Right lobe of liver (tissue), 6 donors: Measurements from ENCODE around the gene EIF6. TPM values are rescaled to one million over a fixed set of nuclear protein-coding genes. Genes with fewer than 3 reads are reported as not detected.

Experiments used
- ATAC-seq, 4 donors: fragments of 200-7000 bp; cut with Tn5 transposase; one replicate each; pipeline ENCODE4 v1.9.1; 2020; ENCODE audit warnings: mild to moderate bottlenecking in 4 of 4, moderate library complexity in 4 of 4
- DNase-seq, 3 donors: peaks; one replicate each; pipeline ENCODE4 v3.0.0-alpha.2; 2020
- H3K27ac ChIP-seq, 3 donors: fragments of 200-600 bp; one replicate each; pipeline ENCODE4 v1.8.0; 2022
- H3K27me3 ChIP-seq, 2 donors: fragments of 200-600 bp; one replicate each; pipeline ENCODE4 v1.8.0; 2022
- H3K36me3 ChIP-seq, 4 donors: fragments of 200-600 bp; sonication (generic) in 1 of 4; one replicate each; pipeline versions ENCODE4 v1.5.1 to v1.8.0; 2017 to 2022; ENCODE audit warnings: control low read depth in 1 of 4
- H3K4me1 ChIP-seq, 4 donors: fragments of 200-600 bp; sonication (generic) in 1 of 4; one replicate each; pipeline versions ENCODE4 v1.5.1 to v1.8.0; 2017 to 2022; ENCODE audit warnings: control low read depth in 1 of 4
- H3K4me3 ChIP-seq, 3 donors: fragments of 200-600 bp; one replicate each; pipeline ENCODE4 v1.8.0; 2022
- H3K9me3 ChIP-seq, 4 donors: fragments of 200-600 bp; sonication (generic) in 1 of 4; one replicate each; pipeline versions ENCODE4 v1.5.1 to v1.8.0; 2017 to 2022; ENCODE audit warnings: control low read depth in 1 of 4
- POLR2A ChIP-seq: fragments of 450-650 bp; IDR thresholded peaks from one replicate; pipeline ENCODE4 v1.6.1; 2017; ENCODE audit warnings: antibody characterized with exemption, mild to moderate bottlenecking
- WGBS: methylation state at CpG from one replicate; pipeline ENCODE4 v1.1.6; 2018; ENCODE audit warnings: low coverage, low lambda C conversion rate; ENCODE audit not compliant: insufficient coverage; ENCODE audit errors: missing lambda C conversion rate; 5-methylcytosine and 5-hydroxymethylcytosine counted together
- intact Hi-C, 2 donors: fragments of 100-400 bp; cut with DNase I; formaldehyde crosslinking; loops; one replicate each; pipeline versions ENCODE4 v1.11.2 to v1.14.1; 2022
- total RNA-seq, 6 experiments: library from RNA; depleted of rRNA in 2 of 6; stranded (reverse); fragments of >200 nt in 2 of 6; fragmentation: NEBNext Ultra II Directional in 3 of 6; extraction: Animal tissue kit (Norgen Biotek cat#: 25700) in 3 of 6; gene quantifications; one replicate each; pipeline versions ENCODE4 v1.1.0 to v1.2.4, GENCODE V29; 2016 to 2023
- TF ChIP-seq, protein P1 (sequence below), 4 donors: fragments of 200-600 bp in 3 of 4; fragments of 450-650 bp in 1 of 4; IDR thresholded peaks; one replicate each; pipeline versions ENCODE4 v1.5.1 to v1.8.0; 2016 to 2022; ENCODE audit warnings: antibody characterized with exemption in 4 of 4, mild to moderate bottlenecking in 2 of 4
- donor health status: DM: no; HTN: yes; CAD: no.
- donor health status: DM: no; HTN: no; CAD: no.
- donor health status: DM: no; HTN: no; CAD: no.
- donor health status: DM: no; HTN: yes; CAD: no.
- donor health status: DM: no; HTN: yes; CAD: no.

The EIF6 gene
- total RNA-seq, 6 experiments from 2014 or later = 73.6 to 131 (median 83.3) TPM

GRCh38 chr20:35240083-35240810 is 44.3 kb downstream of the EIF6 start:
- no peak for TF ChIP-seq POLR2A
- TF ChIP-seq, protein P1, sequence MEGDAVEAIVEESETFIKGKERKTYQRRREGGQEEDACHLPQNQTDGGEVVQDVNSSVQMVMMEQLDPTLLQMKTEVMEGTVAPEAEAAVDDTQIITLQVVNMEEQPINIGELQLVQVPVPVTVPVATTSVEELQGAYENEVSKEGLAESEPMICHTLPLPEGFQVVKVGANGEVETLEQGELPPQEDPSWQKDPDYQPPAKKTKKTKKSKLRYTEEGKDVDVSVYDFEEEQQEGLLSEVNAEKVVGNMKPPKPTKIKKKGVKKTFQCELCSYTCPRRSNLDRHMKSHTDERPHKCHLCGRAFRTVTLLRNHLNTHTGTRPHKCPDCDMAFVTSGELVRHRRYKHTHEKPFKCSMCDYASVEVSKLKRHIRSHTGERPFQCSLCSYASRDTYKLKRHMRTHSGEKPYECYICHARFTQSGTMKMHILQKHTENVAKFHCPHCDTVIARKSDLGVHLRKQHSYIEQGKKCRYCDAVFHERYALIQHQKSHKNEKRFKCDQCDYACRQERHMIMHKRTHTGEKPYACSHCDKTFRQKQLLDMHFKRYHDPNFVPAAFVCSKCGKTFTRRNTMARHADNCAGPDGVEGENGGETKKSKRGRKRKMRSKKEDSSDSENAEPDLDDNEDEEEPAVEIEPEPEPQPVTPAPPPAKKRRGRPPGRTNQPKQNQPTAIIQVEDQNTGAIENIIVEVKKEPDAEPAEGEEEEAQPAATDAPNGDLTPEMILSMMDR (IDR thresholded peaks at IDR 0.05) = no peak
- ATAC-seq = no peak

GRCh38 chr20:35238735-35239134 is 45.8 kb downstream of the EIF6 start:
- 81% methylated on average over 5 of the region's 5 CpGs for whole genome bisulfite sequencing
- Histone ChIP-seq H3K4me3 (no peak overlapping the region), H3K9me3 (no peaks in the 10 kb centered on the region), H3K27me3 (no peaks in the 10 kb centered on the region), H3K36me3 (no peaks in the 10 kb centered on the region), H3K27ac (no peak overlapping the region), H3K4me1 (no peaks in the 10 kb centered on the region)
- no peak for TF ChIP-seq POLR2A
- TF ChIP-seq, protein P1 (IDR thresholded peaks at IDR 0.05) = no peak
- ATAC-seq = no peak
- no peak for DNase-seq
- intact Hi-C loops = no loop called here

More at GRCh38 chr20:35240083-35240810, 44.3 kb downstream of the EIF6 start:
- Histone ChIP-seq H3K27ac (no peak overlapping the region), H3K4me1 (no peaks in the 10 kb centered on the region), H3K9me3 (no peaks in the 10 kb centered on the region), H3K27me3 (no peaks in the 10 kb centered on the region), H3K36me3 (no peaks in the 10 kb centered on the region), H3K4me3 (no peak overlapping the region)
- WGBS = 80% methylated on average over 5 of the region's 5 CpGs
- no peak for DNase-seq
- intact Hi-C loops = no loop called here

DNA sequence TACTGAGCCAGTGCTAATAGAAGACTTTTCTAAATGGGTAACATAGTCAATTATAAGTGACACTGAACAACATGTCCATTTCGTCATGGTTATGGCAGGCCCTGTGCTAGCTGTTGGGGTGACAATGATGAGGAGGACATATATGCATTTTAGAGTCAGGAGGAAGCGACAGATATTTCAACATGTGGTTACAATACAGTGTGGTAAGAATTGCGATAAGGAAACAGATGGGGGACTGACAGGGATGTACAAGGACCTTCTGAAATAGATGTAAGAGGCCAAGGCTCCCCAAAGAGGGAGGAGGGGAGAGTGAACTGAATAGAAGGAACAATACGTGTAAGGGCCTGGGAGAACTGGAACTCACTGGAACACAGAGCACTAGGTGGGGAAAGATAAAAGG is 46.4 kb downstream of the EIF6 start:
- WGBS = 73% methylated on average over 4 of the region's 4 CpGs
- no peaks in the 10 kb centered on the region for H3K9me3 ChIP-seq
- TF ChIP-seq, protein P1 (IDR thresholded peaks at IDR 0.05) = no peak
- no peak for TF ChIP-seq POLR2A
- H3K36me3 ChIP-seq = no peaks in the 10 kb centered on the region
- intact Hi-C loops = no loop called here
- no peak overlapping the region for H3K27ac ChIP-seq
- H3K27me3 ChIP-seq = no peaks in the 10 kb centered on the region
- no peak overlapping the region for H3K4me3 ChIP-seq
- H3K4me1 ChIP-seq = no peaks in the 10 kb centered on the region
- ATAC-seq = no peak
- no peak for DNase-seq

DNA sequence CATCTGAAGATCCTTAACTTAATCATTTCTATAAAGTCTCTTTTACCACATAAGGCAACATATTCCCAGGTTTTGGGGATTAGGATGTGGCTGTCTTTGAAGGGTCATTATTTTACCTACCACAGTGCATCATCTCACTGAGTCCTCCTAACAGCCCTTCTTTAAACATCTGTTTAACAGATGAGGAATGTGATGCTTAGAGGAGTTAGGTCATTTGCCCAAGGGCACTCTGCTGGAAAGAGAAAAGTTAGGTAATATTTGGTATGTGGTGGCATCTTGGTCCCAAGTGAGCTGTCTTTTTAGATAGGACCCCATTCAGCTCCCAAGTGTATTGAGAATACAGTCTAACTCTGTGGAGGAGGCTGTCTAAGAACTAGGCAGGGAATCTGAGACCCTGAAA is 47.1 kb downstream of the EIF6 start:
- H3K4me1 ChIP-seq = no peaks in the 10 kb centered on the region
- TF ChIP-seq POLR2A = no peak
- TF ChIP-seq, protein P1 (IDR thresholded peaks at IDR 0.05) = no peak
- no peak for ATAC-seq
- H3K4me3 ChIP-seq = no peak overlapping the region
- H3K27ac ChIP-seq = no peak overlapping the region
- H3K9me3 ChIP-seq = no peaks in the 10 kb centered on the region
- H3K36me3 ChIP-seq = no peaks in the 10 kb centered on the region
- DNase-seq = no peak
- H3K27me3 ChIP-seq = no peaks in the 10 kb centered on the region
- intact Hi-C loops = no loop called here

- Histone ChIP-seq H3K4me3 (no peak overlapping the region), H3K9me3 (no peaks in the 10 kb centered on the region), H3K36me3 (no peaks in the 10 kb centered on the region), H3K4me1 (no peaks in the 10 kb centered on the region), H3K27ac (no peak overlapping the region), H3K27me3 (no peaks in the 10 kb centered on the region)
- intact Hi-C loops = no loop called here
- ATAC-seq (no peak), DNase-seq (no peak)
- TF ChIP-seq, protein P1 (IDR thresholded peaks at IDR 0.05) = no peak
- no peak for TF ChIP-seq POLR2A
- 58% methylated on average over 2 of the region's 6 CpGs for WGBS
Measured at GRCh38 chr20:35235881-35236280, 48.7 kb downstream of the EIF6 start.
